ENCODE results near the gene RPS19.

The RPS19 gene

GRCh38 chr19:41893899-41894298 lies 33.8 kb downstream of the RPS19 start:
- Histone ChIP-seq H3K27ac (no peak overlapping the region), H3K4me3 (no peak overlapping the region)
- no peak for DNase-seq (ENCODE audit: low spot score)
- TF ChIP-seq CTCF (IDR thresholded peaks at IDR 0.05) = no peak

- no peak for DNase-seq (ENCODE audit: low spot score)
- Histone ChIP-seq H3K27ac (no peak overlapping the region), H3K4me3 (no peak overlapping the region)
- no peak for TF ChIP-seq CTCF (IDR thresholded peaks at IDR 0.05)
Measured at GRCh38 chr19:41894350-41894749, 34.3 kb downstream of the RPS19 start.

DNA sequence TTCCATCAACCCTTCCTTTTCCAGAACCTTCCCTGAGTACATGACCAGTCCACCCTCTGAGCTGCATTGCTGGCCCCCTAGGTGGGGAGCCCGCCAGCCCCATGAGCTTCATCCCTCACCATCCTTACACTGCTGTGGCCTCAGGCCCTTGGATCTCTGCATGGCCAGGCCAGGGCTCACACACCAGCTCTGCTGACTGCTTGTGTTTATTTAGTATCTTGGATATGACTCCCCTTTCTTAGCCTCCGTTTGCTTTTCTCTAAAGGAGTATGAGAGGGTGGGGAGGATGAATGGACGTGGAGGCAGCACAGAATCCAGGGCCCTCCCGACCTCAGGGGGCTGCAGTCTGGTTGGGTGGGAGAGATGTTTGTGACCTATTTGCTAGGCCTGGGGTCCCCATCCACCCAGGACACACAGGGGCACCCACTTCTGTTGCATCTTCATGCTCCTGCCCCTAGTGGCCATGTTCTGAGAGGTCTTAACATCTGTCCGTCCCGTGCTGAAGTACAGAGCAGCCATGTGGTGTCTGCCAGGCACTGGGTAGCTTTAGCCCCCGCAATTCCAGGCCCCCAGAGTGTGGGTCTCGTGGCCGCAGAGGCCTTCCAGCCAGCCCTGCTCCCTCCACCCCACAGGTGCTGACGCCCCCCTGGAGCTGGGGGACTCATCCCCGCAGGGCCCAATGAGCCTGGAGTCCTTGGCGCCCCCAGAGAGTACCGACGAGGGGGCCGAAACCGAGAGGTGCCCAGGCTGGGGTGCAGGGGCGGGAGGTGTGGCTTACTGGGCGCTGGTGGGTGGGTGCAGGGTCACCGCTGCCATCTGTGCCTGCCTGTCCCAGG lies 35.9 kb downstream of the RPS19 start:
- no peak for DNase-seq (ENCODE audit: low spot score)
- no peak for TF ChIP-seq CTCF (IDR thresholded peaks at IDR 0.05)
- no peak overlapping the region for H3K27ac ChIP-seq

GRCh38 chr19:41896581-41896942 lies 36.5 kb downstream of the RPS19 start:
- Histone ChIP-seq H3K27ac (no peak overlapping the region), H3K4me3 (no peak overlapping the region)
- no peak for TF ChIP-seq CTCF (IDR thresholded peaks at IDR 0.05)
- no peak for DNase-seq (ENCODE audit: low spot score)

More for the DNA sequence above, 35.9 kb downstream of the RPS19 start:
- no peak overlapping the region for H3K4me3 ChIP-seq

DNA sequence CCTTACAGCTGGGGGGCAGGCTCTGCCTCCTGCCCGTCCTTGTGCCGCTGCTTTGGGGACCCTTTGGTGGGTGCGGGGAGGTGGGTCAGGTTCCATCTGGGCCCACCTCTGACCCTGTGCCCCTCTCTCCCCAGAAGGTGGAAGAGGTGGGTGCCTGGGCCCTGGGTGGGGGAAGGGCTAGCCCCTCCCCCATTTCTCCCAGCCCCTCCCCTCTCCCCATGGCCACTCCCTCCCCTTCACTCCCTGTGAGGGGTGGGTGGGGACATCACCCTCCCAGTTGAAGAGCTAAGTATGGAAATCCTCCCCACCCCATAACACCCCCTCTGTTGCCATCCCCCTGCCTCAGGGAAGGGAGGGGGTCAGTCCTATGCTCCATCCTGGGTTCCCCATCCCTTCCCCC lies 37.1 kb downstream of the RPS19 start:
- Histone ChIP-seq H3K27ac (no peak overlapping the region), H3K4me3 (no peak overlapping the region)
- TF ChIP-seq CTCF (IDR thresholded peaks at IDR 0.05) = no peak
- no peak for DNase-seq (ENCODE audit: low spot score)

DNA sequence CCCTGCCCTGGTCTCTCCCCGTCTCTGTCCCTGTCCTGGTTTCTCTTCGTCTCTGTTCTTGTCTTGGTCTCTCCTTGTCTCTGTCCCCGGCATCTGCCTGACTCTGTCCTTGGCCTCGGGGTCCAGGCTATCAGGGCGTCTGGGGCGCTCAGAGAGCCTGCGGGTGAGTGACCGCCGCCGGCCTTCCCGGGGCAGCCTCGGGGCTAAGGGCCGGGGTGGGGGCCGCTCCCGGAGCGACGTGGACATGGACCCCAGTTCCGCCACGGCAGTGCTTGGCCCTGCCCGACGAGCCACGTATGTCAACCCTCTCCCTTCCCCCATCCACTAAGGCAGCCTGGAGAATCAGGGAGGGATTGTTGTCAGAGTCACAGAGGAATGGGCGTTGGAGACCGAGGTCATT lies 37.8 kb downstream of the RPS19 start:
- no peak for DNase-seq (ENCODE audit: low spot score)
- Histone ChIP-seq H3K27ac (no peak overlapping the region), H3K4me3 (no peak overlapping the region)
- TF ChIP-seq CTCF (IDR thresholded peaks at IDR 0.05) = no peak

- Histone ChIP-seq H3K27ac (no peak overlapping the region), H3K4me3 (no peak overlapping the region)
- no peak for DNase-seq (ENCODE audit: low spot score)
- TF ChIP-seq CTCF (IDR thresholded peaks at IDR 0.05) = no peak
Measured at GRCh38 chr19:41898235-41898634, 38.2 kb downstream of the RPS19 start.
